ENCODE data around the gene LOXL1. TPM values are rescaled to one million over a fixed set of nuclear protein-coding genes. Genes with fewer than 3 reads are reported as not detected.
A peak's percentile ranks its signal among the peaks of the same experiment; 100 is the strongest.

Gene LOXL1
- total RNA-seq, 2 experiments from 2014 or later = 3.4 to 3.5 TPM

DNA sequence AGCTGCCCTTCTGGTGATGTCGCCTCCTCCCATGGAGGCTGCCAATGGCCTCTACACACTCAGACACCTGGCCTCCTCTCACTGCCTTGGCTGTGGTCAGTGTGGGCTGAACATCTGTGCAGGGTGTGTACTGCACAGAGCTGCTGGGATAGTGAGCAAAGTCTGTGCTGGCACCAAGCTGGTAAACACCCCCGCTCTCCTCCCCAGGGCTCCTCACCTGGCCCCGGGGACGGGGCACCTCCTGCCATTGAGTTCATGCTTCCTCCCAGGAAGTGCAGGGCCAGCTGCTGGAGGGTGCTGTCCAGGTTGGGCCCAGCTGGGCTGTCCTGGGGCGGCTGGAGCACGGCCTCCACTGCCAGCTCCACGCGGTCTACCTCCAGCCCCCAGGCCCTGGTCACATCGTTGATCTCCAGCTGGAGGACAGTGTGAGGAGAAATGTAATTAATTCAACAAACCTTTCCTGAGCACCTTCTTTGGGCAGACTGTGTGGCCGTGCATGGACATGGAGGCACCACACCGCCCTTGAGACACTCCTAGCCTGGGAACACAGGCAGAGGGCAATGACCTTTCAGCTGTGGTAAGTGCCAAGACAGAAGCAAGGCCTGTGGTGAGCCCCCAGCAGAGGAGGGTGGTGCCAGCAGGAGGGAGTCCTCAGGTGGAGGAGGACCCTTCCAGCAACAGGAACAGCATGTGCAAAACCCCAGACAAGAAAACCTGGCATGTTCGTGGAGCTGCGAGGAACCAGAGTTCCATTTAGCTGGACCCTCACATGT, 59.0 kb downstream of the LOXL1 start:
- H3K27ac Mint-ChIP-seq = no peak overlapping the region
- ChIA-PET POLR2A (interaction anchor here (0.6 to 1.1 kb wide), 2 partner anchors 9 to 28 kb away, joined by 3 to 4 read pairs; partner anchors contain the start of gene PML), CTCF (interaction anchor here (0.6 to 2.2 kb wide), 4 partner anchors 12 to 58 kb away, joined by 3 to 6 read pairs (median 4); no protein-coding TSS in a partner anchor)
- DNase-seq = no peak
- H3K36me3 Mint-ChIP-seq (ENCODE audit: low read depth) = peaks cover 11% of the 10 kb centered on the region
- H3K27me3 Mint-ChIP-seq = no peaks in the 10 kb centered on the region
- no peaks in the 10 kb centered on the region for H3K9me3 Mint-ChIP-seq
- peaks cover 60% of the 10 kb centered on the region for H3K4me1 Mint-ChIP-seq
- H3K4me3 Mint-ChIP-seq = no peak overlapping the region

DNA sequence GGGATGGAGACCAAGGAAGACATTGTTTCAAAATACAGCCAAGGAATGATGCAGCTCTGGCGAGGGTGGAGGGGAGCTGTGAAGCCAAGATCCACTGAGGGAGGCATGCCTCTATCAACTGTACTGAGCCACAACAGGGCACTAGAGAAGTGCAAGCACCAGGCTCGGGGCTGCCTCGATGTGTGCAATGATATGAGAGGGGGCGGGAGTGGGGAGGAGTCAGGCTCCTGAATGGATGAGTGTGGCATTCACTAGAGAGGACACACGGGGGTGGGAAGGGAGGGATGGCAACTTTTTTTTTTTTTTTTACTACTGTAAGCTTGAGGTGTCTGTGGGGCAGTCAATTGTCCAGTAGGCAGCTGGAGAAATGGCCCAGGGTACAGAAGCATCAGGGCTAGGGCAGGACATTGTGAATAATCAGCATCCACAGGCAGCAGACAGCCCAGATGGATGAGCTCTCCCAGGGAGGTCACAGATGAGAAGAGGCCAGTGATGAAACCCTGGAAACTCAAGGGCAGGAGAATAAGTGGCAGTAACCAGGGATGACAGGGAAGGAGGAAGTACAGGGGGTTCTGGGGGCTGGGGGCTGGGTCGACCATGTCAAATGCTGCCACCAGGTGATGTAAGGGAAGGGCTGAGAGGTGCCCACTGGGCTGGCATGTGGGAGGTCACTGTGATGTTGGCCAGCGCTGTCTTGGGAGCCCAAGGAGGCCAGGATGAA, 60.0 kb downstream of the LOXL1 start:
- ChIA-PET POLR2A (no interaction called here), CTCF (interaction anchor here (1.3 to 2.2 kb wide), 2 partner anchors 13 to 15 kb away, joined by 3 to 6 read pairs; no protein-coding TSS in a partner anchor)
- peaks cover 11% of the 10 kb centered on the region for H3K36me3 Mint-ChIP-seq (ENCODE audit: low read depth)
- no peak overlapping the region for H3K27ac Mint-ChIP-seq
- no peaks in the 10 kb centered on the region for H3K27me3 Mint-ChIP-seq
- no peak overlapping the region for H3K4me3 Mint-ChIP-seq
- DNase-seq = no peak
- no peaks in the 10 kb centered on the region for H3K9me3 Mint-ChIP-seq
- H3K4me1 Mint-ChIP-seq = peaks cover 59% of the 10 kb centered on the region

GRCh38 chr15:73986776-73987056, 60.5 kb downstream of the LOXL1 start:
- CTCF ChIA-PET = interaction anchor here (1.1 to 2.2 kb wide), 2 partner anchors 14 kb away, joined by 3 to 6 read pairs; no protein-coding TSS in a partner anchor
- peaks cover 11% of the 10 kb centered on the region for H3K36me3 Mint-ChIP-seq (ENCODE audit: low read depth)
- H3K27ac Mint-ChIP-seq = no peak overlapping the region
- H3K9me3 Mint-ChIP-seq = no peaks in the 10 kb centered on the region
- DNase-seq = no peak
- H3K27me3 Mint-ChIP-seq = no peaks in the 10 kb centered on the region
- peaks cover 59% of the 10 kb centered on the region for H3K4me1 Mint-ChIP-seq
- H3K4me3 Mint-ChIP-seq = no peak overlapping the region
- POLR2A ChIA-PET = no interaction called here

DNA sequence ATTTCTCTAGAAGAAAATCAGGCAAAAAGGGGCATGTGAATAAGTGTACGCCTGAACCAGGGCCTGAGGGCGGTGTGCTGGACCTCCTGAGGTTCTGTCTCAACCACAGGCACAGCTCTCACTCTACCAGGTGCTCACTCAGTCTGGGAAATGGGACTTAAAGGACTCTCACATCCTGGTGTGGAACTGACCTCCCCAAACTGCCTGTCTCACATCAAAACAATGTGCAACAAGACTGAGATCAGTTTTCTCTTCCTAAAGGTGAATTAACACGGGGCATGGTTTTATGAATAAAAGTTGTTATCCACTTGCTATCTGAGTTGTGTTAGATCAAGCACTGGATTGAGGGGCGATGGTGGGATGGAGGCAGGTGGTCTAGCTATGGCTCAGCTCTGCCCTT, 61.0 kb downstream of the LOXL1 start:
- DNase-seq = no peak
- Mint-ChIP-seq H3K4me1 (peaks cover 54% of the 10 kb centered on the region), H3K9me3 (no peaks in the 10 kb centered on the region), H3K4me3 (no peak overlapping the region), H3K27ac (no peak overlapping the region), H3K36me3 (ENCODE audit: low read depth) (peaks cover 11% of the 10 kb centered on the region), H3K27me3 (no peaks in the 10 kb centered on the region)
- ChIA-PET CTCF (interaction anchor here (0.7 to 1.5 kb wide), 3 partner anchors 9 to 14 kb away, joined by 3 read pairs; no protein-coding TSS in a partner anchor), POLR2A (no interaction called here)

- POLR2A ChIA-PET = no interaction called here
- Mint-ChIP-seq H3K27ac (no peak overlapping the region), H3K36me3 (ENCODE audit: low read depth) (peaks cover 11% of the 10 kb centered on the region), H3K4me1 (peaks cover 54% of the 10 kb centered on the region), H3K4me3 (no peak overlapping the region), H3K27me3 (no peaks in the 10 kb centered on the region), H3K9me3 (no peaks in the 10 kb centered on the region)
- CTCF ChIA-PET = interaction anchor here (0.7 to 1.5 kb wide), 3 partner anchors 9 to 15 kb away, joined by 3 read pairs; no protein-coding TSS in a partner anchor
- DNase-seq = no peak
Measured at GRCh38 chr15:73987681-73988444, 61.6 kb downstream of the LOXL1 start.

DNA sequence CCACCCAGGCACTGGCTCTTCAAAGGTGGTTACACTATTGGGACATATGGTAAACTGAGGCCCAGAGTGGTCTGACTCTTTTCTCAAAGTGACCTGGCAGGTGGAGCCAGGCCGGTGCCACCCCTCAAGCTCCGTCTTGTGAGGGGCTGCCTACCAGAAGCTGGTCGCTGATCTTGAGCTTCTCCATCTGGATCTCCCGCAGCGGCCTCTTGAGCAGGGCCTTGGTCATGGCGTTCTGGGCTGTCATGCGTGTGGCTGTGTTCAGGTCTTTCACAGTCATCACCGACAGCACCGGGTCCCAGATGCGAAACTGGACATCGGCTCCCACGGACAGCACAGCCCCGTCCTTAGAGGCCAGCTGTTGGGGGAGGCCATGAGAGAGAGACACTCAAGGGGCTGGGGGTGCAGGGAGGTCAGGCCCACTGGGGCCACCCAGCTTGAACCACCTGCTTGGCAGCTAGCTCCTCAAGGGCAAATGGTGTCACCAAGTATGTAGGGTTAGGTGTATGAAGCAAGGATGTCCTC, 62.2 kb downstream of the LOXL1 start:
- no peaks in the 10 kb centered on the region for H3K27me3 Mint-ChIP-seq
- peaks cover 54% of the 10 kb centered on the region for H3K4me1 Mint-ChIP-seq
- H3K36me3 Mint-ChIP-seq (ENCODE audit: low read depth) = peaks cover 11% of the 10 kb centered on the region
- H3K9me3 Mint-ChIP-seq = no peaks in the 10 kb centered on the region
- H3K27ac Mint-ChIP-seq = no peak overlapping the region
- CTCF ChIA-PET = interaction anchor here (1.5 kb wide), 1 partner anchor 13 kb away, joined by 3 read pairs; no protein-coding TSS in a partner anchor
- no peak overlapping the region for H3K4me3 Mint-ChIP-seq
- POLR2A ChIA-PET = no interaction called here
- DNase-seq = no peak

DNA sequence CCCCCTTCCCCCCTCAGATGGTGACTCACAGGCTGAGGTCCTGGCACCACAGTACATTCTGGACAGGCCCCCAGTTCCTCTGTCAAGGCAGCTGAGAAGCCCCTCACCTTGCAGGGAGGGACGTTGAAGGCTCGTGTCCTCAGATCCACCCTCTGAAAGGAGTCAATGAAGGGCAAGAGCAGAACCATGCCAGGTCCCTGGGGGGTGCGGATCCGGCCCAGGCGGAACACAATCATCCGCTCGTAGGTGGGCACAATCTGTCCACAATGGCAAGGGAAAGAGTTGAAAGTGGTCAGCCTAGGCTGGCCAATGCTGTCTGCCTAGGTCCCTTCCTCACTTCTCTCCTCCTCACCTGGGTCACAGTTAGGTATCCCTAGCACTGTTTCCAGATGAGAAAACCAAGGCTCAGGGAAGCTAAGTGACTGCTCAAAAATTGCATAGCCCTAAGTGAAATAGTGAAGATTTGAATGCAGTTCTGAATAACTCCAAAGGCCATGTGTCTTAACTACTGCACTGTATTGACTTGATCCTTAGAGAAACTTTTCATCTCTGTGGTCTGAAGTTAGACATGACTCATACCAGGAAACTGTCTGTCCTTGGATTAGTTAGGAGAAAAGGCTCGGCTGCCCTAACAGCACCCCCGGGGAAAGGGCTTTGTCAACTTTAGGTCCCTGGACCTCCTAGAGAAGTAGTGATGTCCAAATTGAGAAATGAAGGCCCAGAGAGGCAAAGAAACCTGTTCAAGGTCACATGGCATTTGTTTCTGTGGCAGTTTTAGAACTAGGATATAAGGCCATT, 62.9 kb downstream of the LOXL1 start:
- ChIA-PET POLR2A (no interaction called here), CTCF (interaction anchor here (0.6 to 6.7 kb wide), 2 partner anchors 17 to 30 kb away, joined by 3 to 63 read pairs; no protein-coding TSS in a partner anchor)
- H3K9me3 Mint-ChIP-seq = no peaks in the 10 kb centered on the region
- no peak overlapping the region for H3K4me3 Mint-ChIP-seq
- no peaks in the 10 kb centered on the region for H3K27me3 Mint-ChIP-seq
- H3K4me1 Mint-ChIP-seq = peaks cover 58% of the 10 kb centered on the region
- no peak overlapping the region for H3K27ac Mint-ChIP-seq
- no peak for DNase-seq
- H3K36me3 Mint-ChIP-seq (ENCODE audit: low read depth) = peaks cover 8% of the 10 kb centered on the region

- H3K9me3 Mint-ChIP-seq = no peaks in the 10 kb centered on the region
- DNase-seq = no peak
- no peak overlapping the region for H3K27ac Mint-ChIP-seq
- H3K36me3 Mint-ChIP-seq (ENCODE audit: low read depth) = peaks cover 14% of the 10 kb centered on the region
- no peaks in the 10 kb centered on the region for H3K27me3 Mint-ChIP-seq
- H3K4me3 Mint-ChIP-seq = peak overlapping the region; percentile 78
- ChIA-PET CTCF (interaction anchor here (1.2 to 6.7 kb wide), 2 partner anchors 16 to 18 kb away, joined by 3 to 63 read pairs; no protein-coding TSS in a partner anchor), POLR2A (no interaction called here)
- peaks cover 49% of the 10 kb centered on the region for H3K4me1 Mint-ChIP-seq
Measured at GRCh38 chr15:73990250-73991005, 64.2 kb downstream of the LOXL1 start.

GRCh38 chr15:73991260-73991659, 65.0 kb downstream of the LOXL1 start:
- ChIA-PET CTCF (interaction anchor here (0.6 to 6.7 kb wide), 3 partner anchors 15 to 549 kb away, joined by 3 to 63 read pairs (median 3); no protein-coding TSS in a partner anchor), POLR2A (no interaction called here)
- H3K27me3 Mint-ChIP-seq = no peaks in the 10 kb centered on the region
- peak overlapping the region; percentile 78 for H3K4me3 Mint-ChIP-seq
- H3K9me3 Mint-ChIP-seq = no peaks in the 10 kb centered on the region
- H3K27ac Mint-ChIP-seq = peak overlapping the region; percentile 70
- H3K4me1 Mint-ChIP-seq = peaks cover 46% of the 10 kb centered on the region
- no peak for DNase-seq
- H3K36me3 Mint-ChIP-seq (ENCODE audit: low read depth) = peaks cover 14% of the 10 kb centered on the region

DNA sequence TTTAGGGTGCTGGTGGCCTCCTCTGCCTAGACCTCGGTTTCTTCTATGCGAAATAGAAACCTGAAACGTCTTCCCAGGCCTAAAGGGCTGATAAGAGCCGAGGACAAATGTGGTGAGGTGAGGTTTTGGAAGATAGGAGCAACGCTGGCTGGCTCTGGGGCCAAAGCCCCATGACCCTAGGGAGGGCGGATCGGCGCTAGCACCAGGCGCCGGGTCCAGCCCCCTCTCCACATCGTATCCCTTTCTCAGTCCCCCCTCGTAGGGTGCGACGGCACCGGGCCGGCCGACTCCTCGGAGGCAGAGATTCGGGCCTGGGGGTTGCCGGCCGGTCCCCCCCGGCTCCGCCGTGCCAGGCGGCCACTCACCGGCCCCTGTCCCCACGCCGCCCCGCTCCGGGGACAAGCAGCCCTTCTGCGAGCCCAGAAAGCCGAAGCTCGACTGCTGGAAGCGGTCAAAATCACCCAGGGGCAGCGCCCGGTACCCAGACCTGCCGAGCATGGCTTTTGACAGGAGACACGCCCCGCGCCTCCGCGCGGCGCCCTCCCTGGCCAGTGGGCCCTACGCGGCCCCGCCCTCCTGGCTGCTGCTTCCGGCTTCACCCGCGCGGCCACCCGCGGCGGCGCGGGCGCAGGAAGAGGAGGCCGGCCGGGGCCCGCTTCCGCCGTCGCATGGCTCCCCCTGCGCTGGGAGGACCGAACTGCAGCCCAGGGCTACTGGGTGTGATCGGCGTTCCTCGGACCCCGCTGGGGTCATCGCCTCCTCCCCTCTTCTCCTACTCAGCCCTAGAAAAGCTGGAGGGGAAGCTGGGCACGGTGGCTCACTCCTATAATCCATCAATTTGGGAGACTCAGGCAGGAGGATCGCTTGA, 65.7 kb downstream of the LOXL1 start, which contains the start of gene STOML1:
STOML1 (minus strand) TSS at position 570 of the 868 bp plus-strand sequence; CDS start at position 498, 72 bp downstream.
- Mint-ChIP-seq H3K27me3 (no peaks in the 10 kb centered on the region), H3K36me3 (ENCODE audit: low read depth) (peaks cover 15% of the 10 kb centered on the region), H3K4me1 (peaks cover 50% of the 10 kb centered on the region), H3K4me3 (peak within 1 kb of the TSS; percentile 78), H3K9me3 (no peaks in the 10 kb centered on the region), H3K27ac (peak within 1 kb of the TSS; percentile 93)
- POLR2A ChIA-PET = no interaction called here
- CTCF ChIA-PET = interaction anchor here (0.6 to 6.7 kb wide), 7 partner anchors 9 to 549 kb away, joined by 3 to 63 read pairs (median 4); no protein-coding TSS in a partner anchor
- DNase-seq = peak; percentile 92

Measured in activated CD4-positive, alpha-beta T cell treated with anti-CD3 and anti-CD28 coated beads, Interleukin-2, amount 10 ng/mL, durations not matched to agents 7 days and 5 days (primary cell).